Keratinocyte (primary cell): ENCODE measurements around the gene KIF1C. TPM values are rescaled to one million over a fixed set of nuclear protein-coding genes. Genes with fewer than 3 reads are reported as not detected.

Source experiments
- DNase-seq: peaks from one replicate; pipeline ENCODE4 v3.0.0-alpha.2; 2011; ENCODE audit warnings: low read depth, missing footprints, low spot score
- FAIRE-seq: peaks from 2 replicates; lab custom pipeline; 2011; peaks lifted over from hg19 to GRCh38; lab: Jason Lieb, UNC
- H2AFZ ChIP-seq: 2 replicates; pipeline ENCODE4 v1.6.0; 2012; ENCODE audit warnings: low read length, control low read depth, inconsistent platforms; ENCODE audit not compliant: control insufficient read depth
- H3K27ac ChIP-seq: 2 replicates; pipeline ENCODE4 v1.5.1; 2011; ENCODE audit warnings: low read length; ENCODE audit not compliant: control insufficient read depth, insufficient read depth
- H3K27me3 ChIP-seq: 3 replicates; pipeline ENCODE4 v1.6.0; 2011; ENCODE audit warnings: low read length; ENCODE audit not compliant: control insufficient read depth, insufficient read depth; ENCODE audit errors: extremely low read depth
- H3K36me3 ChIP-seq, 2 experiments: 2 replicates in 1 of 2; 3 replicates in 1 of 2; pipeline ENCODE4 v1.5.1; 2011; ENCODE audit warnings: low read length in 2 of 2, mild to moderate bottlenecking in 1 of 2; ENCODE audit not compliant: control insufficient read depth in 2 of 2, insufficient read depth in 2 of 2; ENCODE audit errors: extremely low read depth in 1 of 2
- H3K4me1 ChIP-seq: 3 replicates; pipeline ENCODE4 v1.5.1; 2011; ENCODE audit warnings: low read length; ENCODE audit not compliant: control insufficient read depth, insufficient read depth; ENCODE audit errors: extremely low read depth
- H3K4me2 ChIP-seq: 3 replicates; pipeline ENCODE4 v1.6.0; 2011; ENCODE audit warnings: low read depth, low read length; ENCODE audit not compliant: control insufficient read depth, insufficient read depth; ENCODE audit errors: extremely low read depth
- H3K4me3 ChIP-seq, 3 experiments: fragments of 200-600 bp in 1 of 3; sonication (generic) in 1 of 3; 2 replicates in 2 of 3; 3 replicates in 1 of 3; pipeline ENCODE4 v1.5.1; 2011 to 2016; ENCODE audit warnings: low read length in 3 of 3, mild to moderate bottlenecking in 3 of 3, control low read depth in 2 of 3, inconsistent platforms in 1 of 3, low read depth in 1 of 3, mixed read lengths in 1 of 3, mixed run types in 1 of 3, moderate library complexity in 1 of 3; ENCODE audit not compliant: control insufficient read depth in 2 of 3, insufficient read depth in 2 of 3; ENCODE audit errors: extremely low read depth in 1 of 3
- H3K79me2 ChIP-seq: 2 replicates; pipeline ENCODE4 v1.6.0; 2012; ENCODE audit warnings: low read length; ENCODE audit not compliant: control insufficient read depth, insufficient read depth
- H3K9ac ChIP-seq: 3 replicates; pipeline ENCODE4 v1.6.0; 2011; ENCODE audit warnings: low read length; ENCODE audit not compliant: control insufficient read depth, insufficient read depth; ENCODE audit errors: extremely low read depth
- H3K9me1 ChIP-seq: 3 replicates; pipeline ENCODE4 v1.6.0; 2011; ENCODE audit warnings: low read length; ENCODE audit not compliant: control insufficient read depth, insufficient read depth; ENCODE audit errors: extremely low read depth
- H3K9me3 ChIP-seq: 2 replicates; pipeline ENCODE4 v1.5.1; 2012; ENCODE audit warnings: low read depth, low read length; ENCODE audit not compliant: control insufficient read depth
- H4K20me1 ChIP-seq: 3 replicates; pipeline ENCODE4 v1.6.0; 2011; ENCODE audit warnings: low read length; ENCODE audit not compliant: control insufficient read depth, insufficient read depth; ENCODE audit errors: extremely low read depth
- EZH2 ChIP-seq: IDR thresholded peaks from one replicate; pipeline ENCODE4 v1.6.1; 2012; ENCODE audit warnings: inconsistent platforms, mild to moderate bottlenecking, low read length, moderate library complexity
- dilution Hi-C: fragments of 300-500 bp; cut with MboI; formaldehyde crosslinking; loops from one replicate; pipeline ENCODE4 v1.7.0; 2020; ENCODE audit warnings: low sequenced_read_pairs; ENCODE audit not compliant: extremely low pct_ligation_motif_present
- polyA plus RNA-seq, 5 experiments: library from polyadenylated mRNA; depleted of rRNA in 3 of 5; stranded (reverse) in 3 of 5; stranded (forward) in 1 of 5; unstranded in 1 of 5; fragments of >200 nt; gene quantifications; 1 replicate in 1 of 5; 2 replicates in 3 of 5; 3 replicates in 1 of 5; pipeline versions ENCODE4 v1.2.1 to v1.2.3, GENCODE V29; 2011 to 2012; ENCODE audit warnings: missing spikeins in 2 of 5, low read depth in 1 of 5, low replicate concordance in 1 of 5
- TF ChIP-seq, protein P1 (sequence below), 3 experiments: IDR thresholded peaks in 1 of 3; conservative IDR thresholded peaks in 1 of 3; optimal IDR thresholded peaks in 1 of 3; 2 replicates in 2 of 3; 3 replicates in 1 of 3; pipeline versions ENCODE3 to v1.5.1; 2011; ENCODE audit warnings: low read length in 3 of 3, mild to moderate bottlenecking in 3 of 3, moderate library complexity in 2 of 3, control low read depth in 1 of 3, inconsistent platforms in 1 of 3; ENCODE audit not compliant: insufficient read depth in 2 of 3; ENCODE audit errors: extremely low read depth in 1 of 3

Gene KIF1C
- polyA plus RNA-seq, 1 donor (not counting 4 experiments of a cell fraction or from before 2014, with no cell fraction given) = 93.7 TPM

DNA sequence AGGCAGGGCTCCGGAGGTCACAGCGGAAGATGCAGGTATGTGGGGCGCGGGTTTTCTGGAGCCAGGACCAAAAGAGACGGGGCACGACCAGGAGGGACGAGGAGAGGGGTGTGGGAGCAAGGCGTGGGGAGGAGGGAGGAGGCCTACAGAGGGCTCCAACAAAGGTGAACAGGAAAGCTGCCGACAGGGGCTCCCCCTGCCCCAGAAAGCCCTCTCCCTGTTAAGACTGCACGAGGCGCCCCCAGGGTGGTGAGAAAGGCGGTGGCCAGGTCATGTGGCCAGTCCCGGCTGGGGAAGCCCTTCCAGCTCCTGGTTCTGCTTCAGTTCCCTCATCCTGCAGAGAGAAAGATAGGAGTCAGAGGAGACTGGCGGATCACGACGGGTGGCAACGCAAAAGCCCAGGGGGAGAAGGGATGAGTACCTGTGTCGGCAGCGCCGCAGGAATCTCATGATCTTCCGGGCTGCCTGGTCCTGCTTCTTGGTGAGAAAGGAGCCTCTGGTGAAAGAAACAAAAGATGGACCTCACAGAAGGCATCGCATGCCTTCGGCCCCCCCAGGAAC lies 29.2 kb upstream of the KIF1C start:
- Histone ChIP-seq H3K9me3 (no peaks in the 10 kb centered on the region), H3K4me2 (peak overlapping the region; percentile 95), H2AFZ (peak overlapping the region; percentile 49), H4K20me1 (no peaks in the 10 kb centered on the region), H3K9ac (peak overlapping the region; percentile 97), H3K27ac (peak overlapping the region; percentile 99), H3K4me1 (peaks cover 31% of the 10 kb centered on the region), H3K36me3 (peaks cover 20 to 27% of the 10 kb centered on the region in 2 experiments), H3K9me1 (no peaks in the 10 kb centered on the region), H3K79me2 (peaks cover 5% of the 10 kb centered on the region), H3K27me3 (no peaks in the 10 kb centered on the region), H3K4me3 (peak overlapping the region; percentile 71 to 94 (median 92))
- FAIRE-seq (no peak), DNase-seq (no peak)
- dilution Hi-C loops = no loop called here
- no peak for TF ChIP-seq EZH2
- TF ChIP-seq, protein P1, sequence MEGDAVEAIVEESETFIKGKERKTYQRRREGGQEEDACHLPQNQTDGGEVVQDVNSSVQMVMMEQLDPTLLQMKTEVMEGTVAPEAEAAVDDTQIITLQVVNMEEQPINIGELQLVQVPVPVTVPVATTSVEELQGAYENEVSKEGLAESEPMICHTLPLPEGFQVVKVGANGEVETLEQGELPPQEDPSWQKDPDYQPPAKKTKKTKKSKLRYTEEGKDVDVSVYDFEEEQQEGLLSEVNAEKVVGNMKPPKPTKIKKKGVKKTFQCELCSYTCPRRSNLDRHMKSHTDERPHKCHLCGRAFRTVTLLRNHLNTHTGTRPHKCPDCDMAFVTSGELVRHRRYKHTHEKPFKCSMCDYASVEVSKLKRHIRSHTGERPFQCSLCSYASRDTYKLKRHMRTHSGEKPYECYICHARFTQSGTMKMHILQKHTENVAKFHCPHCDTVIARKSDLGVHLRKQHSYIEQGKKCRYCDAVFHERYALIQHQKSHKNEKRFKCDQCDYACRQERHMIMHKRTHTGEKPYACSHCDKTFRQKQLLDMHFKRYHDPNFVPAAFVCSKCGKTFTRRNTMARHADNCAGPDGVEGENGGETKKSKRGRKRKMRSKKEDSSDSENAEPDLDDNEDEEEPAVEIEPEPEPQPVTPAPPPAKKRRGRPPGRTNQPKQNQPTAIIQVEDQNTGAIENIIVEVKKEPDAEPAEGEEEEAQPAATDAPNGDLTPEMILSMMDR (optimal IDR thresholded peaks at IDR 0.05 in 1 of 3, IDR thresholded peaks at IDR 0.05 in 1 of 3, conservative IDR thresholded peaks at IDR 0.05 in 1 of 3; ENCODE audit: extremely low read depth in 1 of 3, insufficient read depth in 2 of 3, low read length in 3 of 3) = no peak

DNA sequence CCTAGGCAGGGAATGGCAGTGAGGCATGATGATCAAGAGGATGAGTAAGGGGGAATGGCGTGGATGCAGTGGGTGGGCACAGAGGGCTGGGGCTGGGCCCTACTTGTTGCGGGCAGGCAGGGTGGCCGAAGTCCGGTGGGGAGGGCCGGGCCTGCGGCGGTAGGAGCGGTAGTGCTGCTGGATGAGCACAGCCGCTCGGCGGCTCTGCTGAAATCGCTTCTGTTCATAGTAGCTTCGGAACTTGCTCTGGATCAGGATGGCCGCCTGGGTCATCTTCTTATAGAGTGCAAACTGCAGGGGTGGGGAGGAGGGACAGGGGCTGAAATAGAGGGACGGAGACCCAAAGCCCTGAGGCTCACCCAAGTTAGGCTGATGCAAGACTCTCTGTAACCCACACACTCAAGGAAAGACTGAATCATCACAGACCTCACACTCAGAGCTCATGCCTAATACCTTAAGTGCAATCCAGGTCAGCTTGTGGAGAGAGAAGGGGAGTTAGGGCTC lies 28.7 kb upstream of the KIF1C start:
- Histone ChIP-seq H4K20me1 (no peaks in the 10 kb centered on the region), H3K27ac (peak overlapping the region; percentile 99), H2AFZ (no peak overlapping the region), H3K4me1 (peaks cover 31% of the 10 kb centered on the region), H3K9me1 (no peaks in the 10 kb centered on the region), H3K4me2 (peak overlapping the region; percentile 95), H3K27me3 (no peaks in the 10 kb centered on the region), H3K79me2 (peaks cover 5% of the 10 kb centered on the region), H3K9me3 (no peaks in the 10 kb centered on the region), H3K4me3 (peak overlapping the region in 2 of 3 experiments; percentile 71 to 92), H3K36me3 (peaks cover 20 to 31% of the 10 kb centered on the region in 2 experiments), H3K9ac (peak overlapping the region; percentile 97)
- FAIRE-seq (peak; percentile 83), DNase-seq (no peak)
- dilution Hi-C loops = no loop called here
- TF ChIP-seq, protein P1 (optimal IDR thresholded peaks at IDR 0.05 in 1 of 3, IDR thresholded peaks at IDR 0.05 in 1 of 3, conservative IDR thresholded peaks at IDR 0.05 in 1 of 3; ENCODE audit: extremely low read depth in 1 of 3, insufficient read depth in 2 of 3, low read length in 3 of 3) = no peak
- TF ChIP-seq EZH2 = no peak
